CD4-positive, alpha-beta T cell treated with Interleukin-6 for 4 hours (primary cell): ENCODE results near the gene ST6GALNAC3.
"Not testable (repeated sequence)": the region's sequence is repeated elsewhere in the genome, so short reads cannot be mapped to it uniquely, and the experiment has no call there.

Experiments
- DNase-seq: peaks from one replicate; pipeline ENCODE4 v3.0.0-alpha.2; 2020; ENCODE audit warnings: mixed read lengths

Gene ST6GALNAC3

GRCh38 chr1:76292418-76293184, 218.1 kb downstream of the ST6GALNAC3 start:
- peak; percentile 24 for DNase-seq

GRCh38 chr1:76293831-76294230, 219.3 kb downstream of the ST6GALNAC3 start:
- DNase-seq: no peak

GRCh38 chr1:76294482-76295194, 220.1 kb downstream of the ST6GALNAC3 start:
- peak; percentile 24 for DNase-seq

GRCh38 chr1:76298399-76298798, 223.9 kb downstream of the ST6GALNAC3 start:
- no peak for DNase-seq

GRCh38 chr1:76299036-76299435, 224.5 kb downstream of the ST6GALNAC3 start:
- no peak for DNase-seq

GRCh38 chr1:76300556-76300955, 226.0 kb downstream of the ST6GALNAC3 start:
- peak; percentile 29 for DNase-seq

GRCh38 chr1:76302711-76303339, 228.3 kb downstream of the ST6GALNAC3 start:
- DNase-seq: no peak

- DNase-seq: no peak
These were observed 228.8 kb downstream of the ST6GALNAC3 start for GRCh38 chr1:76303340-76303717.

GRCh38 chr1:76313304-76313703, 238.8 kb downstream of the ST6GALNAC3 start:
- no peak for DNase-seq

- no peak for DNase-seq
These were observed 240.2 kb downstream of the ST6GALNAC3 start for GRCh38 chr1:76314730-76315129.

GRCh38 chr1:76317299-76317900, 242.9 kb downstream of the ST6GALNAC3 start:
- DNase-seq: no peak

- DNase-seq: peak; percentile 46
These were observed 256.6 kb downstream of the ST6GALNAC3 start for GRCh38 chr1:76330991-76331603.

GRCh38 chr1:76335882-76336281, 261.3 kb downstream of the ST6GALNAC3 start:
- DNase-seq: no peak

GRCh38 chr1:76336931-76337371, 262.4 kb downstream of the ST6GALNAC3 start:
- no peak for DNase-seq

- DNase-seq: no peak
These were observed 263.1 kb downstream of the ST6GALNAC3 start for GRCh38 chr1:76337542-76338219.

GRCh38 chr1:76340056-76340455, 265.5 kb downstream of the ST6GALNAC3 start:
- DNase-seq: no peak

- DNase-seq: not testable (repeated sequence)
These were observed 267.3 kb downstream of the ST6GALNAC3 start for GRCh38 chr1:76341816-76342215.

GRCh38 chr1:76343356-76343755, 268.8 kb downstream of the ST6GALNAC3 start:
- DNase-seq: no peak

GRCh38 chr1:76351655-76352054, 277.1 kb downstream of the ST6GALNAC3 start:
- no peak for DNase-seq

GRCh38 chr1:76352741-76353435, 278.3 kb downstream of the ST6GALNAC3 start:
- no peak for DNase-seq

GRCh38 chr1:76354236-76354635, 279.7 kb downstream of the ST6GALNAC3 start:
- no peak for DNase-seq

- no peak for DNase-seq
These were observed 292.2 kb downstream of the ST6GALNAC3 start for GRCh38 chr1:76366726-76367125.
